ENCODE results near the gene BCAT1. TPM values are rescaled to one million over a fixed set of nuclear protein-coding genes. Genes with fewer than 3 reads are reported as not detected.

Gene BCAT1
- total and polyA plus RNA-seq, 9 of the 15 experiments (the other 6 are each of a cell fraction or from before 2014, with no cell fraction given) = 38.5 to 157 (median 66.8) TPM

GRCh38 chr12:24948757-24949722 lies at the start of gene BCAT1 (continued):
- TF ChIP-seq E2F8 (IDR thresholded peaks at IDR 0.05; ENCODE audit: low read depth, partially characterized antibody) = no peak
- no peak for TF ChIP-seq FOXJ3 (CRISPR knock-in tag; IDR thresholded peaks at IDR 0.05)
- no peak for TF ChIP-seq MEF2A (IDR thresholded peaks at IDR 0.05; ENCODE audit: control insufficient read depth, low read depth, low read length)
- peak; percentile 43 for TF ChIP-seq HNRNPLL (IDR thresholded peaks at IDR 0.05; ENCODE audit: low read depth, low read length, poor library complexity, severe bottlenecking)
- no peak for TF ChIP-seq ZNF217 (CRISPR knock-in tag; IDR thresholded peaks at IDR 0.05)
- 0 out of 2 replicates have a peak, but pooled peaks have one; percentile 9 for TF ChIP-seq LEF1 (IDR thresholded peaks at IDR 0.05)
- 0 out of 2 replicates have a peak, but pooled peaks have one; percentile 28 for TF ChIP-seq TRIM28 (IDR thresholded peaks at IDR 0.05)
- TF ChIP-seq SIRT6 (IDR thresholded peaks at IDR 0.05; ENCODE audit: low read depth, low read length) = no peak
- no peak for TF ChIP-seq CSDE1 (IDR thresholded peaks at IDR 0.05)
- TF ChIP-seq RNF219 (CRISPR knock-in tag; IDR thresholded peaks at IDR 0.05) = no peak
- peak; percentile 85 for TF ChIP-seq TAF9B (IDR thresholded peaks at IDR 0.05; ENCODE audit: partially characterized antibody)
- peak; percentile 9 to 78 (median 57) for TF ChIP-seq YY1 (IDR thresholded peaks at IDR 0.05; ENCODE audit: borderline replicate concordance in 1 of 3, control insufficient read depth in 1 of 3, extremely low read depth in 1 of 3, insufficient read depth in 3 of 3, insufficient read length in 1 of 3, insufficient replicate concordance in 2 of 3, low read depth in 1 of 3, low read length in 2 of 3)
- TF ChIP-seq ZBTB7A (IDR thresholded peaks at IDR 0.05; ENCODE audit: borderline replicate concordance, control insufficient read depth, low read depth, low read length) = peak; percentile 88
- peak; percentile 50 for TF ChIP-seq FIP1L1 (IDR thresholded peaks at IDR 0.05; ENCODE audit: low read depth, low read length, poor library complexity, severe bottlenecking)
- 0 out of 2 replicates have a peak, but pooled peaks have one; percentile 22 for TF ChIP-seq DEAF1 (CRISPR knock-in tag; IDR thresholded peaks at IDR 0.05)
- peak; percentile 100 for TF ChIP-seq EP400 (IDR thresholded peaks at IDR 0.05)
- TF ChIP-seq NFE2 (IDR thresholded peaks at IDR 0.05; ENCODE audit: low read depth) = no peak
- no peak for TF ChIP-seq ID3 (CRISPR knock-in tag; IDR thresholded peaks at IDR 0.05)
- peak; percentile 91 for TF ChIP-seq ID3 (tag; IDR thresholded peaks at IDR 0.05)
